ENCODE data around the gene PHACTR3. TPM values are rescaled to one million over a fixed set of nuclear protein-coding genes. Genes with fewer than 3 reads are reported as not detected.

PHACTR3 gene
- total and polyA plus RNA-seq, 2 of the 8 experiments (the other 6 are each of a cell fraction or from before 2014, with no cell fraction given), result 0.05 to 0.13 TPM

DNA sequence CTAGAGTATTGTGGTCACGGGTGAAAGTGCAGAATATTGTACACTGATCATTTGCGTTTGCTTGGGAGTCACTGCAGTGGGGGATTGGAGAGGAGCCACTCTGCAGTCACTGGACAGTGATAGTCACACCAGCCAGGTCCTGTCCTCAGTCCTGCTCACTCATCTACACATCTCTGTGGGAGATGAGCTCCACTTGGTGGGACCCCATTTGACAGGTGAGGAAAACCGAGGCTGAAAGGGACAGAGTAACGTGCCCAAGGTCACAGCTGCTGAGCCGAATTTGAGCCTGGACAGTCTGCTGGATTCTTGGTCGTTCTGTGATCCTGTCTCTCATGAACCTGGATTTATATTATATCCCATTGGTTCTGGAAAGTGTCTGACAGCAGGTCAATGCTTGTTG is 17.7 kb upstream of the PHACTR3 start:
- Histone ChIP-seq H3K23me2 (ENCODE audit: low read depth, low read length) (peaks cover 4% of the 10 kb centered on the region; the same call in 1 of the 2 replicates), H4K8ac (ENCODE audit: extremely low read depth, insufficient read depth, low read length) (no peak overlapping the region), H3K18ac (ENCODE audit: extremely low read depth, low read length) (no peak overlapping the region), H3K79me2 (ENCODE audit: control insufficient read depth in 1 of 2, insufficient read depth in 2 of 2, low read length in 2 of 2) (no peaks in the 10 kb centered on the region), H4K20me1 (replicated peaks in 1 of 2; ENCODE audit: control insufficient read depth in 1 of 2, insufficient read depth in 2 of 2, low read length in 2 of 2) (peaks cover 0 to 4% of the 10 kb centered on the region in 2 experiments), H4K5ac (ENCODE audit: insufficient read length, low read depth, low read length) (no peak overlapping the region), H3K4me3 (ENCODE audit: extremely low read depth in 1 of 4, insufficient read depth in 2 of 4, low read depth in 3 of 4, low read length in 4 of 4) (no peak overlapping the region), H2BK5ac (ENCODE audit: low read depth, low read length) (no peak overlapping the region), H2AK5ac (ENCODE audit: low read depth, low read length) (no peak overlapping the region), H3K9ac (replicated peaks in 1 of 4; ENCODE audit: extremely low read depth in 1 of 4, low read depth in 3 of 4, low read length in 3 of 4) (no peak overlapping the region), H3K27ac (ENCODE audit: low read depth, low read length) (no peak overlapping the region), H3K27me3 (replicated peaks in 1 of 4; ENCODE audit: control insufficient read depth in 3 of 4, extremely low read depth in 1 of 4, insufficient read depth in 3 of 4, low read length in 3 of 4) (peaks cover 0 to 8% (median 0%) of the 10 kb centered on the region in 4 experiments; a peak in 1 of 7 replicates), H3K79me1 (ENCODE audit: low read depth, low read length) (no peaks in the 10 kb centered on the region), H3K4me2 (ENCODE audit: insufficient read depth in 1 of 2, low read depth in 2 of 2, low read length in 2 of 2) (no peak overlapping the region), H3K23ac (ENCODE audit: insufficient read length) (no peak overlapping the region), H2BK120ac (replicated peaks; ENCODE audit: low read depth, low read length) (no peak overlapping the region), H3K4ac (replicated peaks; ENCODE audit: insufficient read length, low read depth, low read length) (no peak overlapping the region), H3K36me3 (ENCODE audit: control insufficient read depth in 2 of 4, insufficient read depth in 4 of 4, low read length in 3 of 4) (no peaks in the 10 kb centered on the region; a peak in 1 of 8 replicates), H3K14ac (ENCODE audit: insufficient read length) (no peak overlapping the region), H2BK12ac (ENCODE audit: low read depth, low read length) (no peak overlapping the region), H3K56ac (replicated peaks; ENCODE audit: insufficient read length, low read depth, low read length) (no peak overlapping the region), H3K4me1 (replicated peaks in 1 of 4; ENCODE audit: control insufficient read depth in 3 of 4, insufficient read depth in 4 of 4, low read length in 3 of 4) (no peaks in the 10 kb centered on the region), H3K9me3 (ENCODE audit: insufficient read depth in 2 of 2, low read depth in 1 of 2, low read length in 1 of 2) (peaks cover 66 to 91% of the 10 kb centered on the region in 2 experiments), H2BK15ac (ENCODE audit: low read length) (no peak overlapping the region), H4K91ac (replicated peaks; ENCODE audit: insufficient read length, low read length) (no peak overlapping the region), H2BK20ac (ENCODE audit: low read length) (no peak overlapping the region), H2AFZ (ENCODE audit: low read length) (no peak overlapping the region)
- POLR2A ChIA-PET (ENCODE audit: partially characterized antibody), result no interaction called here
- WGBS, 2 experiments (ENCODE audit: extremely low coverage in 1 of 2, insufficient coverage in 1 of 2, insufficient read length in 1 of 2, insufficient replicate concordance in 2 of 2, low coverage in 1 of 2, low lambda C conversion rate in 2 of 2, missing lambda C conversion rate in 1 of 2), result 82% methylated on average over 6 of the region's 6 CpGs; no CpG with 5 or more reads in 1 of the 2 experiments
- no peak for DNase-seq (ENCODE audit: low read depth in 1 of 2, low spot score in 2 of 2)
- no peak for FAIRE-seq
- CTCF ChIA-PET (ENCODE audit: partially characterized antibody), result interaction anchor here (1.3 kb wide), 1 partner anchor 15 kb away, joined by 4 read pairs; no protein-coding TSS in a partner anchor
- TF ChIP-seq BRCA1 (IDR thresholded peaks at IDR 0.05; ENCODE audit: low read depth, low read length), result no peak
- no peak for TF ChIP-seq BACH1 (IDR thresholded peaks at IDR 0.05; ENCODE audit: low read length)
- TF ChIP-seq NANOG (IDR thresholded peaks at IDR 0.05; ENCODE audit: insufficient read depth, low read depth, low read length, poor library complexity, severe bottlenecking), result no peak
- TF ChIP-seq JUND (IDR thresholded peaks at IDR 0.05; ENCODE audit: low read length), result no peak
- no peak for TF ChIP-seq FOSL1 (IDR thresholded peaks at IDR 0.05; ENCODE audit: insufficient read depth, low read depth, low read length)
- TF ChIP-seq RFX5 (IDR thresholded peaks at IDR 0.05; ENCODE audit: borderline replicate concordance, low read depth, low read length), result no peak
- TF ChIP-seq KDM1A (IDR thresholded peaks at IDR 0.05; ENCODE audit: borderline replicate concordance, low read length), result no peak
- TF ChIP-seq RXRA (IDR thresholded peaks at IDR 0.05; ENCODE audit: insufficient read depth, low read depth, low read length), result no peak
- TF ChIP-seq, protein P1, sequence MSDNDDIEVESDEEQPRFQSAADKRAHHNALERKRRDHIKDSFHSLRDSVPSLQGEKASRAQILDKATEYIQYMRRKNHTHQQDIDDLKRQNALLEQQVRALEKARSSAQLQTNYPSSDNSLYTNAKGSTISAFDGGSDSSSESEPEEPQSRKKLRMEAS (IDR thresholded peaks at IDR 0.05), result no peak
- no peak for TF ChIP-seq RBBP5 (IDR thresholded peaks at IDR 0.05; ENCODE audit: borderline replicate concordance, low read depth, low read length)
- TF ChIP-seq ASH2L (IDR thresholded peaks at IDR 0.05; ENCODE audit: low read length), result no peak
- TF ChIP-seq BCL11A (IDR thresholded peaks at IDR 0.05; ENCODE audit: low read depth in 2 of 2, low read length in 2 of 2), result no peak
- TF ChIP-seq MAFK (IDR thresholded peaks at IDR 0.05; ENCODE audit: low read depth, low read length), result no peak
- TF ChIP-seq EGR1 (IDR thresholded peaks at IDR 0.05; ENCODE audit: borderline replicate concordance, low read depth, low read length), result no peak
- TF ChIP-seq CTBP2 (IDR thresholded peaks at IDR 0.05; ENCODE audit: borderline replicate concordance, insufficient read depth, insufficient read length, low read length), result no peak
